GM19463 (cell line): Measurements from ENCODE around the gene TRIM41.
"Not testable (repeated sequence)": the region's sequence is repeated elsewhere in the genome, so short reads cannot be mapped to it uniquely, and the experiment has no call there.

Experiments used
- ATAC-seq: cut with Tn5 transposase; IDR thresholded peaks from one replicate; pipeline ENCODE4 v1.9.1; 2021; ENCODE audit warnings: mild to moderate bottlenecking, moderate library complexity; ENCODE audit not compliant: unreplicated experiment

The TRIM41 gene

DNA sequence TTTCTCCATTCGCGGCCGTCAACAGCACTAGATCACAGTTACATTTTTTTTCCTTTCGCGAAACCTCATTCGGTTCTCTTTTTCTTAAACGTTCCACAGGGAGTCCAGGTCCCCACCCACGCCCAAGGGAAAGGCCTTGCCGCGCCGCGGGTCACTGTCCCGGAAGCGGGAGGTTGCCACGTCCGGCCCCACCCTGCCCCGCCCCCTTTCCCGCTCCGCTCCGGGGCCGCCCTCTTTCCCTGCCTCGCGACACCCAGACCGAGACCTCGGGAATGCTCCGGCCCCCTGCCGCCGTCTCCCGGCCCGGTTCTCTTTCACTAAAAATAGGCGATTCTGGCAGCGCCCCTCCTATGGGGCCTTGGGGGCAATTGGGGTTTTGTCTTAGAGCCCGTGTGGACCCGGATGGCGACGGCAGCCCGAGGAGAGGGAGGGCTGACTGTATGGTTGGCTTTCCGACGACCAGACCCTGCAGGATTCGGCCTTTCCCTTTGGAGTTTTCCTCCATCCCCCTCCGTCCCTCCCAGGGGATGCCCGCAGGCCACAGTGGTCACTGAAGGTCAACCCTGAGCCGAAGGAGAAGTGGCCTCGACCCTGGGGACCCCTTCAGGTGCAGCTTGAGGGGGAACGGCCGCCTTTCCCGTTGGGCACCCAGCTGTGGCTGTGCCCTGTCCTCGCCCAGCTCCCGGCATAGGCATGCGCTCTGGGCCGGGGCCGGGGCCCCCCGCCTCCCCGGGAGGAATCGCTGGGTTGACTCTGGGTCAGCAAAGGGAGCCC lies 23.4 kb downstream of the TRIM41 start:
- peak; percentile 50 for ATAC-seq

DNA sequence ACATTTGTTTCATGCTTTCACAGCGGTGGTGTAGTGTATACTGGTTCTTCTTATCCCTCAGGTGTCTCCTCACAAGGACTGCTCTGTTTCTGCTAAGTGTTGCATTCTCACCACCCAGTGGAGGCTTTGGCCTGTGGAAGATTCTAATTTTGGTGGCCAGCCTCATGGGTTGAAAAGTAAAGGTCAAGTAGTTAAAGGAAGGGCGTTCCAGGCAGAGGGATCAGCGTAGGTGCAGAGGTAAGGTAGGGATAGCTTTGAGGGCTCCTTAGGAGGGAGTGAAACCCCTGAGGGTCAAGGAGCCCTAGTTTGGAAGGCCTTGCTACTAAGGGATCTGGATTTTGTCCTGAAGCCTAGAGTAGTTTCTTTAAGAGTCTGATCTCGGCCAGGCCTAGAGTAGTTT lies 25.2 kb downstream of the TRIM41 start:
- no peak for ATAC-seq

DNA sequence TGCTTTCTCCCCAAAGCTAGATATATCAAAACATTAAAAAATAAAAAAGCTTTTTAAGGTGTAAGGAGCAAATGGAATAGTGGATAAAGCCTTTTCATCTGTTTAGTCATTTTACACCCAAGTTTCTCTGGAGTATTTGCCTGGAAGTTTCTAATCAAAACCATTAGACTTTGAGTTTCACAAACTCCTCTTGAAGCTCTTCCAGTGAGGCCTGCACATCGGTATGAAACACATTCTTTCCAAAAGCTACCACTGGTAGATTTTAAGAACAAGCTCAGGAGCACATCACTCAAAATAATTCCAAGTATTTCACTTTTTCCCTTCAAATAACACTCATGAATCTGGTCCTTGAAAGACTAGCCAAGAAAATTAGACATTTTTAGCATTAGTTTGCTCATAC lies 32.2 kb downstream of the TRIM41 start:
- no peak for ATAC-seq

DNA sequence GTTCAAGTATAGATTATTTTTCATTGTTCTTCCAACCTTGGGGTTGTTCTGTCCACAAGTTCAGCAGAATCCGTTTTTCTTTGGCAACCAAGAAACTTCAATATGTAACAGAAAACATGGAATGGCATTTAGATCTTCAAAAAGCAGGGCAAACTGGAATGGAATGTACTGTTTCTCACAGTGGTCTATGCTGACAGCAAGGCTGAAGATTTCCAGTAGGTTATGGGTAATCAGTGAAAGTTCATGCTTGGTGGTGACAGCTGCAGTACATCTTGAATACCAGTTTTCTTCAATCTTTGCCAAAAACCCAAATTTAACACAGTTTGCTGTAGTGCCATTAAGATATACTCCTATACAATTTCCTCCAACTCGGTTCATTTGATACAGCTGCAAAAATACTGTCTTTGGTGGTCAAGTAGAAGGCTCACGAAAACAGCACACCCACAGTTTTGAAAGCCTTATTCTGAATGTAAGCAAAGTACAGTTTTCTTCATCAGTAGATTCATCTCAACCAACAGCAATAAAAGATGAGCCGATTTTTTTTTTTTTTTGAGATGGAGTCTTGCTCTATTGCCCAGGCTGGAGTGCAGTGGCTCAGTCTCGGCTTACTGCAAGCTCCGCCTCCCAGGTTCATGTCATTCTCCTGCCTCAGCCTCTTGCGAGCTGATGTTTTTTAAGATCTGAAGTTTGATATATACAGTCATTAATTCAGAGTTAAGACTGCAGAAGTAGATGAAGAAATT lies 32.9 kb downstream of the TRIM41 start:
- no peak for ATAC-seq

DNA sequence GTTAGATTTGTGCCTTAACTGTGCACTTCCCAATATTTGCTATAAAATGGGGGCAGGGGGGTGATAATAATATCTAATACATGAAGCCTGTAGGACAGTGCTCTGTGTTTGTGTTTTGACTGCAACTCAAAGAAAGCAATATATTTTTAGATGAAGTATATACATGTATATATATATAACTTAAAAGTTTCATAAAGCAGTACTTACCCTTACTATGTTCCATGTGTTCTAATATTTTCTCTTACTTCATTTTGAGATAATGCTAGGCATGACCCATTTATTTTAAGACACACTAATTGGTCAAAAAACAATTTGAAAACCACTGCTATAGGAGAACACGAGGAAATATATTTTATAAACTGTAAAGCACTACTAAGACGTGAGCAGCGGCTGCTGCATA lies 35.5 kb downstream of the TRIM41 start:
- ATAC-seq, result no peak

DNA sequence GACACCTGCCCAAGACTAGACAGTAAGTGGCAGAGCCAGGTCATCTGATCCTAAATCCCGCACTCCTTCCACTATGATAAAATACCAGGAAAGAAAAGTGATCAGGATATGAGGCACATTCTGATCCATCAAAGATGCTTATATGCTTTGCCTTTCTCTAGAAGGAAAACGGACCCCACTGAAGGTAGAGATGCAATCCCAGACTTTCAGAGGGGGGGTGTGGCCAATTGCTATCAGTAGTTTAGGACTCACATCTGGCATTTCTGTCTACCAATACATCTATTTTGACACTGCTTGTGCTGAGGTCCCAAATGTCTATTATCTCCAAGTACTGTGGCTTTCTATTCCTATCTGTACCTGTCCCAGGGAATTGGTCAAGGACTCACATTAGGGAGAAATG lies 36.2 kb downstream of the TRIM41 start:
- no peak for ATAC-seq

DNA sequence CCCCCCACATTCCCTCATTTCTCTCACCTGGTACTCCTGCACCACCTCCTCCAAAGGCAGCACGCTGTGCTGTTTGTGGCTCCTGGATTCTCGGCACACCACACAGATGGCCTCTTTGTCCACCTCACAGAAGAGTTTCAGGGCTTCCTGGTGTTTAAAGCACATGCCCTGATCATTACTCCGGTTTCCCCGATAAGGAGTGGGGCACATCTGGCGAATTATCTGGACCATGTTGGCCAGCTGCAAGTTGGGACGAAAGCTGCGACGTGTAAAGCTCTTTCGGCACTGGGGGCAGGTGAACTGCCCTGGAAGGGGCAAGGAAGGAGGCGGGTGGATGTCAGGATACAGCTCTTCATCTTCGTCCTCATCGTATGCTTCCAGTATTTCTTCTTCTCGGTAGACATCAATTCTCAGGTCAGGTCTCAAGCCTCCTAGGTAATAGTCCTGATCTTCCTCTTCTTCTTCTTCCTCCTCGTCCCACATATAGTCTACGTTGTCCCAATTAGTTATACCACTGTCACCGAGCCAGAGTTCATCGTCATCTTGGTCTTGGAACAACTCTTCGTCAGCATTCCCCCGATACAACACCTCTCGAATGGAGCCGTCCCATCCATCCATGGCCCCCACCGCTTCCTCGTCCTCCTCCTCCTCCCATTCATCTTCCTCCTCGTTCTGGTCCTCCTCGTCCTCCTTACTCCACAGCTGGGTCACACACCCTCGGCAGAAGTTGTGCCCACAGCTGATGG lies 37.1 kb downstream of the TRIM41 start:
- no peak for ATAC-seq

DNA sequence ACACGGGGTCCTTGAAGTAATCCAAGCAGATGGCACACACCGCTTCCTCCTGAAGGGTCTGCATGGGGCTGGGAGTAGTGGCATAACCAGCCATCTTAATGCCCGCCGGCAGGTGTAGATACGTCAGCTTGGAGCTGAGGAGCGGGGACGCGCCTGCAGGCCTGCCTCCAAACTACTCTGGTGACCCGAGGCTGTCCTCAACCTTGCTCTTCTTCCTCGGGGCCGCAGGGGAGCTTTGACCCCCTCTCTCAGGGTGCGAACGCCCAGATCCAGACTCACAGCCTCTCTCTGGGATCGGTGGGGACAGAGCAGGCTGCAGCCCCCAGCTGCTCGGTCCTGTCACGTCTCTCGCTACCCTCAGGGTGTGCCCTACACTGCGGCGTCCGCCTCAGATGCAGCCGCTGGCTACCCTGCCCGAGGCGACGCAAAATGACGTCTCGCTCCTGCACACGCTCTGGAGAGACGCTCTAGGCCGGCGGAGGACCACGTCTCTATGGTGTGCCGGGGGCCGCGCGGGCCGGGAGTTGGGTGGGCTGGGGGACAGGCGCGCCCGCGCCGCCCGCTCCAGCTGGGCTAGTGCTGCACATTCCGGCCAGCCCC lies 37.7 kb downstream of the TRIM41 start, which contains the start of gene TRIM52:
TSS of gene TRIM52 (minus strand) at position 424 of the 600 bp plus-strand sequence. CDS start at position 94, 330 bp downstream.
- ATAC-seq, result peak; percentile 82

DNA sequence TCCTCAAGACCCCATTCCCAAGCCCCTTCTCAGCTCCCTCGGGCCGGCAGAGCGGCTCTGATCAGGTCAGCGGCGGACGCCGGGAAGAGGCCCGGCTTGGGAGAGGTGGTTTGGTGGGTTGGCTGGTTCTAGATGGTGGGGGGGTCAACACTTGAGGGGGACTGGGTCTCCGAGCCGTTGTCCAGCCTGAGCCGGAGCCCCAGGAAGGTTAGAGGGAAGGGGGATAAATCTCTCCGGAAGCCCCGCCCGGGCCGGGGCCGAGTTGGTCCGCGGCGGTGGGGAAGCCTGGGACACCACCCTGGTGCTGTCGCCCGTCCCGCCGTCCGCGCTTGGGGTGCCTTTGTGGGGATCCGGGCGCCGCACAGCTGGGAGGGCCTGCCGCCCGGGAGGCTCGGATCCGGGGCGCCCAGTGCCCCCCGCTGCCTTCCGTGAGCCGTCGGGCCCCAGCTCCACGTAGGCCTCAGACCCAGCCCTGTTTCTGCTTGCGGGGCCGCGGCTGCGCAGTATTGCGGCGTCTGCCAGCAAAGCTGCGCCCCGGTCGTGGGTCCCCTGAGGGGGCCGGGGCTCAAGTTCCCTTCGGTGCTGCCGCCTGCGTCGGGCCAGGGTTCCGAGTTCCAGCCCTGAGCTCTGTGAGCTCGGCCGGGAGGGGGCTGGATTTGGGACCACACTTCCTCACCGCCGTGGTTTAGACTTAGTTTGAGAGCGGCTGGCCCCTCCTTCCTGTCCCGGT lies 38.4 kb downstream of the TRIM41 start:
- ATAC-seq, result peak; percentile 52

DNA sequence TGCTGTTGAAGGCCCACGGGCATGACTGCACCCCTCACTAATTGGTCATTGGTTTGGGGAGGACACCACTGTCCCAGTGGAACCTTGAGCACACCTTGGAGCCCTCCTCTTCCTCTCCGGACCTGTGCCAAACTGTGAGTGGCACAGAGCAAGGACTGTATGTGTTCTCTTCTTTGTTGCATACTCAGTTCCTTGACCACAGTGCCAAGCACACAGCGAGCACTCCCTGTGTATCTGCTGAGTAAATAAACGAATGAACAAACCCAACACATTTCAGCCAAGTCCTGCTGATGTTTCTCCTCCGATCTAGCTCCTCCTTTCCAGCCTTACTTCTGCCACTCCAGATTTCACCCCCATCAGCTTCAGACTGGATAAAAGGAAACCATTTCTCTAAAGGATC lies 40.6 kb downstream of the TRIM41 start:
- no peak for ATAC-seq

DNA sequence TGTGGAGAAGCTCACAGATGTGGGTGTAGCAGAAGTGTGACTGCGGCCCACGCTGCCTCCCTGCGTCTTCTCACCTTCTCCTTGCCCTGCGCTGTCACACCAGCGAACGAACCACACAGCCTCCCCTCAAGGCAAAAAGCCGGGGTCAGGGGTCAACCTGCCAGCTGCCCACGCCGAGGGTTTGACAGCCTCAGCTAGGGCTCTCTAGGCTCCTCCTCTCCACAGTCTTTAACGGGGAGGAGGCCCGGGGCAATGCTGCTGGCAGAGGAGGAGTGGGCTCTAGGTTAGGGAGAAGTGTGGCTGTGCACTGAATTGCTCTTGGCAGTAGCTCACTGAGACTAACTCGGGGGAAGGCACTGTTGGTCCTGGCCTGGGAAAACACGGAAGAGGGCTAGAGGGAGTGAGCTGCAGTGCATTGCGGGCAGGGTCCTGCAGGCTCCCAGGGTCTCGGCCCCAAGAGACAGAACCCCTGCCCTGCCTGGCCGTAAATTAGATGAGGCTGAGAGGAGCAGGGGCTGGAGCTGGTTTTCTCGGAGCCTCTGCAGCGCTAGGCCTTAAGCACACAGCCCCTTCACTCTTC lies 42.1 kb downstream of the TRIM41 start:
- no peak for ATAC-seq

DNA sequence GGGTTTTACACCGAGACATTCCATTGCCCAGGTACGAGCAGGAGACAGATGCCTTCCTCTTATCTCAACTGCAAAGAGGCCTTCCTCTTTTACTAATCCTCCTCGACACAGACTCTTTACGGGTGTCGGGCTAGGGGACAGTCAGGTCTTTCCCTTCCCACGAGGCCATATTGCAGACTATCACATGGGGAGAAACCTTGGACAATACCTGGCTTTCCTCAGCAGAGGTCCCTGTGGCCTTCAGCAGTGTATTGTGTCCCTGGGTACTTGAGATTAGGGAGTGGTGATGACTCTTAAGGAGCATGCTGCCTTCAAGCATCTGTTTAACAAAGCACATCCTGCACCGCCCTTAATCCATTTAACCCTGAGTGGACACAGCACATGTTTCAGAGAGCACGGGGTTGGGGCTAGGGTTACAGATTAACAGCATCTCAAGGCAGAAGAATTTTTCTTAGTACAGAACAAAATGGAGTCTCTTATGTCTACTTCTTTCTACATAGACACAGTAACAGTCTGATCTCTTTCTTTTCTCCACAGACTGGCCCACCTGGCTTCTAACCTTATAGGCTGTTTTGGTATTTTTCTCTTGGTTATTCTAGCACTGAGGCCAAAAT lies 44.3 kb downstream of the TRIM41 start:
- ATAC-seq, result not testable (repeated sequence)

DNA sequence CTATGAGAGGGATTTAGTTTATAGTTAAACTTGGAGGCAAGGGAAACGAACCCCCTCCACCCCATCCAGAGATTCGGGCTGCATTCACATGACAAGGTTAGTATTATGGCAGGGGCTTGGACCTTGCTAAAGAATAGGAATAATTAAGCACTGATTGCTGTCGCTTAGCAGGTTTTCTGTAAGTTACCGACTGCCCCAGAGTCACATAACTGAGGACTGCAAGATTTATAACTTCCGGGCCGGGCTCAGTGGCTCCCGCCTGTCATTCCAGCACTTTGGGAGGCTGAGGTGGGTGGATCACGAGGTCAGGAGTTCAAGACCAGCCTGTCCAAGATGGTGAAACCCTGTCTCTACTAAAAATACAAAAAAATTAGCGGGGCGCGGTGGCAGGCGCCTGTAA lies 44.8 kb downstream of the TRIM41 start:
- ATAC-seq, result not testable (repeated sequence)

DNA sequence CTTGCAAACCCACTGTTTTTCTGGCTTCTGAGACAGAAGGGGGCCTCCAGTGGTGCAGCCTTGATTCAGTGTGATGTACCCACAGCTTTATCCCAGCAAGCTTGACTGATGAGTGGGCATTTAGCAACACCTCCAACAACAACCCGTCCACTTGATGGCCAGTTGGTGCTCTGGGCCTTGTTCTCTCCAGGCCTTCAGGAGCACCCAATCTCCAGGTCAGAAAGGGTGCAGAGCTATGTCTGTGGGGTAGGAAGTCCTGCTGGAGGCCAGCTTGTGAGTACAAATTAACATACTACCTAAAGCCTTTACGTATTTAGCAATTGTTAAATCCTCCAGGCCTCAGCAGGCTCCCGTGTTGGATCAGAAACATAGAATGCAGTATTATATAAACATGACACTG lies 48.0 kb downstream of the TRIM41 start:
- ATAC-seq, result no peak

DNA sequence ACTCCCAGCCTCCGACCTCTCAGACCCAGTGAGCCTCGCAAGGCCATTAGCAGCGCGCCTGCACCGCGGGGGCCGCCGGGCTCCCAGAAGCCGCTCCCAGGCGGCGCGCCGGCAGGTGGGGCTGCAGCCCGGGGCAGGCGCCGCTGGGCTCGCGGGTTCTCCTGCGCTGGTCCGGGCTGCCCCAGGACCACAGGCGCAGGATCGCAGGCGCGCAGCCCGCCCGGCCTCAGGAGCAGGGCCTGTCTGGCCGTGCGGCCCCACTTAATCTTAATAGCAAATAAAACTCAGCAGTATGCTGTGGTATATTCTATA lies 50.3 kb downstream of the TRIM41 start:
- ATAC-seq, result not testable (repeated sequence)

DNA sequence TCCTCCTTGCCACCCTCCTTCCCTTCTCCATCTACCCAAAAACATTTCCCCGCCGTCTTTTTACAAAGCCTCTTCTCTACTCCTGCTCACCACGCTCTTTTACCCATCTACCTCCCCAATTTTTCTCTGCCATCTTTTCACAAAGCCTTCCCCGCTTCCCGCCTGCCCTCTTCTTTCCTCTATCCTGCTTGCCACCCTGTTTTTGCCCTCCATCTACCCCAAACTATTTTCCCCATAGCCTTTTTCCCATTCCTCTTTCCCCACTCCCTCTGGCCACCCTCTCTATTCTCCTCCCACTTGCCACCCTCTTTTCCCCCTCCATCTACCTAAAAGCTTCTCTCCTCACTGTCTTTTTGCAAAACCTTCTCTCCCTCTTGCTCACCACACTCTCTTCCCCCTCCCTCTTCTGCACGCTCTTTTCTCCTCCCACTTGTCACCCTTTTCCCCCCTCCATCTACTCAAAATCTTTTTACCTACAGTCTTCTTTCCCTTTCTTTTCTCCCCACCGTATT lies 57.2 kb downstream of the TRIM41 start:
- no peak for ATAC-seq

DNA sequence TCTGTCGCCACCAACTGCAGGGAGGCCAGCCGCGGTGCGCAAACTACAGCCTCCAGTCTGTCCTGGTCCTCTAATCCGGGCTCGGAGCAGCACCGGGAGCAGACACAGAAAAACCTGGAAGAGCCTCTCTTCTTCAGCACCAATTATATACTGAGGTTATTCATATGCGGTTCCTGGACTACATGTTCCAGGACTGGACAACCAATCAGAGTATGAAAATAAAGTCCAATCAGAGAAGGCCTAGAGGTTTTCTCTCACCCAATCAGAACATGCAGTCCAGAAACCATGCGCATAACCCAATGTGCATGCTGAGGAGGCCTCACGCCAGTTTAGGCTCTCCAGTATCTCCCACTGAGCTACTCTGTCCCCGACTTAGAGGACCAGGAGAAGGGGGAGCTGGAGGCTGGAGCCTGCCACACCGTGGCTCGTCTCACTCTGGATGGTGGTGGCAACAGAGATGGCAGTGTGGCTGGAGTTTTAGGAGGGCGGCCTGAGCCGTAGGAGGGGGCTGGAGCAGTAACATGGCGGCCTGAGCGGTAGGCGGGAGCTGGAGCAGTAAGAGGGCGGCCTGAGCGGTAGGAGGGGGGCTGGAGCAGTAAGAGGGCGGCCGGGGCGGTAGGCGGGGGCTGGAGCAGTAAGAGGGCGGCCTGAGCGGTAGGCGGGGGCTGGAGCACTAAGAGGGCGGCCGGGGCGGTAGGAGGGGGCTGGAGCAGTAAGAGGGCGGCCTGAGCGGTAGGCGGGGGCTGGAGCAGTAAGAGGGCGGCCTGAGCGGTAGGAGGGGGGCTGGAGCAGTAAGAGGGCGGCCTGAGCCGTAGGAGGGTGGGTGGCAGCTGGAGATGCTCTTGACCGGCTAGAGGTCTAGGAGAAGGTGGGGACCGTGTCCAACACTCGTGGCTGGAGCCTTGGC lies 58.2 kb downstream of the TRIM41 start:
- no peak for ATAC-seq

DNA sequence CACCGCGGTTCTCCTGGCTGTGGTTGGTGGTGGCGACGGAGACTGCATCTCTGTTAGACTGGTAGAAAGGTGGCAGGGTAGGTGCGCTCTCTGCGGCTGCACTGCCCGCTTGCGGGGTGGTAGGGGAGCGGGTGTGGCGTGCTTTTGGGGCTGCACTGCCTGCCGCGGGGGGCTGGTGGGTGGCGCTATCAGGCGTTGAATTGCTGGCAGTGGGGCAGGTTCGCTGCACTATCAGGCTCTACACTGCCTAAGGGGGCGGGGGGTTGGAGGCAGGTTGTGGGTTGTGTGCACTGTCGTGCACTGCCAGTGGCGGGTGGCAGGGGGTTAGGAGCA lies 58.9 kb downstream of the TRIM41 start:
- ATAC-seq, result no peak

DNA sequence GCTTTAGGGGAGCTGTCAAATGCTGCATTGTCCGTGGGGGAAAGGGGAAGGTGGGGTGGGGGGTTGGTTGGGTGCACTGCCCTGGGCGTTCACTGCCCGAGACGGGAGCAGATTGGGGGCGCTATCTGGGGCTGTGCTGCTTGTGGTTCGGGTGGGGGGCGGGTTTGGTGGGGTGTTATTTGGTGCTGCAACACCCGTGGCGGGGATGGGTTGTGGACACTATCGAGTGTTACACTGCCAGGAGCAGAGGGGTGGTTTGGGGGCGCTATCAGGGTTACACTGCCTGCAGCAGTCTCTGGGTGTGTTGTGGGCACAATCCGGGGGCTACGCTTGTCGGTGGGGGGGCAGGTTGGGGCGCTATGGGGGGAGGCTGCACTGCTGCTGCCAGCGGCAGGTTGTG lies 59.3 kb downstream of the TRIM41 start:
- not testable (repeated sequence) for ATAC-seq
